Skeletal muscle tissue (tissue), 4 donors: ENCODE results near the gene ACE. TPM values are rescaled to one million over a fixed set of nuclear protein-coding genes. Genes with fewer than 3 reads are reported as not detected.

Experiments
- H3K27ac ChIP-seq: one replicate; pipeline ENCODE4 v1.7.0; 2013; ENCODE audit warnings: mild to moderate bottlenecking, low read depth, low read length, inconsistent platforms
- H3K27me3 ChIP-seq, 3 donors: one replicate each; pipeline ENCODE4 v1.7.0; 2013; ENCODE audit warnings: low read length in 3 of 3; ENCODE audit not compliant: control insufficient read depth in 3 of 3, insufficient read depth in 3 of 3
- H3K36me3 ChIP-seq, 3 donors: one replicate each; pipeline ENCODE4 v1.7.0; 2013; ENCODE audit warnings: low read length in 3 of 3; ENCODE audit not compliant: control insufficient read depth in 3 of 3, insufficient read depth in 3 of 3
- H3K4me1 ChIP-seq, 3 donors: one replicate each; pipeline ENCODE4 v1.7.0; 2013; ENCODE audit warnings: low read length in 3 of 3, mild to moderate bottlenecking in 3 of 3; ENCODE audit not compliant: control insufficient read depth in 3 of 3, insufficient read depth in 3 of 3
- H3K4me3 ChIP-seq, 3 donors: one replicate each; pipeline ENCODE4 v1.7.0; 2013; ENCODE audit warnings: low read length in 3 of 3
- H3K9ac ChIP-seq, 3 donors: one replicate each; pipeline ENCODE4 v1.7.0; 2013; ENCODE audit warnings: low read length in 3 of 3, mild to moderate bottlenecking in 3 of 3, moderate library complexity in 2 of 3, low read depth in 1 of 3
- H3K9me3 ChIP-seq, 3 donors: one replicate each; pipeline ENCODE4 v1.7.0; 2013; ENCODE audit warnings: low read length in 3 of 3; ENCODE audit not compliant: control insufficient read depth in 3 of 3
- total RNA-seq: library from RNA; depleted of rRNA; stranded (reverse); fragments of >200 nt; gene quantifications from one replicate; pipeline ENCODE4 v1.2.3, GENCODE V29; 2014
- donor health status: Osteomylitis.

Gene ACE
- total RNA-seq, 1 donor from 2014 or later = 7.8 TPM

DNA sequence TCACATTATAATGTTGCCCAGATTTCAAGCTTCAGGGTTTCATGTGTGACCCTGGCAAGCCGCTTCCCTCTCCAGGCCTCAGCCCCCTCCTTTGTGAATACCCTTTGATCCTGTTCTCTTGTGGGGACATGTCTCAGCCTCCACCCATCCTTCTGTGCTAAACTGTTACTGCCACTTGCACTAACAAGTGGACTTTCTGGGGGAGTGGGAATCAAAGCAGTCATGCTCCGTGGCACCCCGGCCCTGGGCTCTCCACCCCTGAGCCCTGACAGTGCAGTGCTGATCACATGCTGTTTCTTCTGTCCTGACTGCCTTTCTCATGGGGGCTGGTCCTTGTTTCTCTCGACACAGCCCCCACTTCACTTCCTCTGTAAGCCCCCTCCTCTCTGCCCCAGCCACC lies 63.7 kb downstream of the ACE start:
- Histone ChIP-seq H3K27ac (no peak overlapping the region), H3K27me3 (peaks cover 29 to 35% (median 30%) of the 10 kb centered on the region in 3 donors)

DNA sequence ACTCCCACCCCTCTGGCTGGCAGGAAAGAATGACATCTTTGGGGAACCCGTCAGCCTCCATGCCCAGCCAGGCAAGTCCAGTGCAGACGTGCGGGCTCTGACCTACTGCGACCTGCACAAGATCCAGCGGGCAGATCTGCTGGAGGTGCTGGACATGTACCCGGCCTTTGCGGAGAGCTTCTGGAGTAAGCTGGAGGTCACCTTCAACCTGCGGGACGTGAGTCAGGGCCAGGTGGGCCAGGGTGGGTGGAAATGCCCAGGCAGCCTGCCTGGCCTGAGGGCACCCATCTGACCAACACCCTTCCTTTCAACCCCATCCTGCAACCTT lies 65.3 kb downstream of the ACE start:
- Histone ChIP-seq H3K9ac (no peak overlapping the region), H3K27me3 (peaks cover 28 to 31% (median 29%) of the 10 kb centered on the region in 3 donors), H3K36me3 (no peaks in the 10 kb centered on the region), H3K9me3 (no peaks in the 10 kb centered on the region), H3K4me3 (no peak overlapping the region), H3K27ac (no peak overlapping the region), H3K4me1 (peaks cover 3 to 8% (median 6%) of the 10 kb centered on the region in 3 donors)

More for the DNA sequence above, 63.7 kb downstream of the ACE start:
- Histone ChIP-seq H3K9ac (no peak overlapping the region), H3K4me1 (peaks cover 3 to 8% (median 6%) of the 10 kb centered on the region in 3 donors), H3K4me3 (no peak overlapping the region), H3K36me3 (no peaks in the 10 kb centered on the region), H3K9me3 (no peaks in the 10 kb centered on the region)

DNA sequence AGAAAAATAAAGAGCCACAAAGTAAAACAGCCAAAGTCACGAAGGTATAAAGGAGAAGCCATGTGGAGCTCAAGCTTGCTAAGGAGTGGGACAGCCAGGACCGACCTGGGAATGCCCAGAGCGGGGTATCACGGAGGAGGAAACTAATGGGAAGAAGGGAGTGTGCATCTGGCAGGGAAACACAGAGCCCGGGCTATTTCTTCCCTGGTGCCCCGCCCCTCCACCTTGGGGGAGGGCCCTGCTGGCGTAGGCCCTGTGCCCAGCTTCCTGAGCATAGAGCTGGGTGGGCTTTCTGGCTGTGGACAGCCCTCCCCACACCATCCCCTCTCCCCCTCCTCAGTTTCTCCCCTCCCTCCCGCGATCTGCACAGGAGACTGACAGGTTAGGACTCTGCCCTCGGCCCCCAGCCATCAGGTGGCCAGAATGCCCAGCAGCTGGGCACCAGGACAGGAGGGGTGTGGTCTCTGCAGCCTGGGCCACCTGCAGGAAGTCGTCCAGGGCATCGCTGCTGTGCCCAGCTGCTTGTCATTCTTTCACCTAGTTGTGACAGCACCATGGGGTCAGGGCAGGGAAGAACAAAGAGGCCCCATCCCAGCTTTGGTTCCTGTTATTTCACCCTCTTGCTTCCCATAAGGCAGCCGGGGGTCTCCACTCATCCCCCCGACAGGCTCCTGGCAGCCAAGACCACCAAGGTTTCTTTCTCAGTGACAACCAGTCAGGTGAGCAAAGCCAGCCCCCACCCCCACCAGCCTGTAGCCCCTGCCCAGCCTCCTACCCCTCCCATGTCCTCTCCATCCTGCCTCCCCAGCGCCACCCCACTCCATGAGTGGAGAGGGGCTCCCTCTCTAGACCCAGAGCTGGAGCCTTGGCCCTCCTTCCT lies 66.3 kb downstream of the ACE start:
- Histone ChIP-seq H3K9me3 (no peaks in the 10 kb centered on the region), H3K4me3 (no peak overlapping the region), H3K4me1 (peaks cover 3 to 4% (median 3%) of the 10 kb centered on the region in 3 donors), H3K9ac (no peak overlapping the region), H3K27me3 (peaks cover 20 to 24% (median 23%) of the 10 kb centered on the region in 3 donors), H3K36me3 (no peaks in the 10 kb centered on the region), H3K27ac (no peak overlapping the region)

DNA sequence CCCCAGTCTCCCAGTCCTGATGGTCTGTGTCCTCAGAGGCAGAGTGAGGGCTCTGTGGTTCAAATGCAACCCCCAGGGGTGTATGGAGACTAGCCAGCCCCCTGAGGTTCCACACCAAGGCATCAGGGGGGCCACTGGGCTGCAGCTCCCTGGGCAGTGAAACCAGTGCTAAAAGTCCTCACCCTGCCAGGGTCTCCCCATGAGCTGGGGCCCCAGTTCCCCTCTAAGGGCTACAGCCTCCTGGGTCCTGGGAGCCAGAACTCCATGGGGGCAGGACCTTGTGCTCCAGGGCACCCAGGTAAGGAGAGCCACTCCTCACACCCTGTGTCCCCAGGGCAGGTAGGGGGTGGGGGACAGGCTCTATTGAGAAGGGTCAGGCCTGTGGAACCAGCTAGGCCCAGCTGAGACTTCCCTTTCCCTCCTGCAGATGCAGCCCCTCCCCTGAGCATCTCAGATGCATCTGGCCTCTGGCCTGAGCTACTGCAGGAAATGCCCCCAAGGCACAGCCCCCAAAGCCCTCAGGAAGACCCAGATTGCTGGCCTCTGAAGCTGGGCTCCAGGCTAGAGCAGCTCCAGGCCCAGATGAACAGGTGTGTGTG lies 67.1 kb downstream of the ACE start:
- Histone ChIP-seq H3K9me3 (no peaks in the 10 kb centered on the region), H3K27ac (no peak overlapping the region), H3K4me1 (no peaks in the 10 kb centered on the region), H3K9ac (no peak overlapping the region), H3K27me3 (peaks cover 13 to 16% (median 15%) of the 10 kb centered on the region in 3 donors), H3K36me3 (no peaks in the 10 kb centered on the region), H3K4me3 (no peak overlapping the region)

DNA sequence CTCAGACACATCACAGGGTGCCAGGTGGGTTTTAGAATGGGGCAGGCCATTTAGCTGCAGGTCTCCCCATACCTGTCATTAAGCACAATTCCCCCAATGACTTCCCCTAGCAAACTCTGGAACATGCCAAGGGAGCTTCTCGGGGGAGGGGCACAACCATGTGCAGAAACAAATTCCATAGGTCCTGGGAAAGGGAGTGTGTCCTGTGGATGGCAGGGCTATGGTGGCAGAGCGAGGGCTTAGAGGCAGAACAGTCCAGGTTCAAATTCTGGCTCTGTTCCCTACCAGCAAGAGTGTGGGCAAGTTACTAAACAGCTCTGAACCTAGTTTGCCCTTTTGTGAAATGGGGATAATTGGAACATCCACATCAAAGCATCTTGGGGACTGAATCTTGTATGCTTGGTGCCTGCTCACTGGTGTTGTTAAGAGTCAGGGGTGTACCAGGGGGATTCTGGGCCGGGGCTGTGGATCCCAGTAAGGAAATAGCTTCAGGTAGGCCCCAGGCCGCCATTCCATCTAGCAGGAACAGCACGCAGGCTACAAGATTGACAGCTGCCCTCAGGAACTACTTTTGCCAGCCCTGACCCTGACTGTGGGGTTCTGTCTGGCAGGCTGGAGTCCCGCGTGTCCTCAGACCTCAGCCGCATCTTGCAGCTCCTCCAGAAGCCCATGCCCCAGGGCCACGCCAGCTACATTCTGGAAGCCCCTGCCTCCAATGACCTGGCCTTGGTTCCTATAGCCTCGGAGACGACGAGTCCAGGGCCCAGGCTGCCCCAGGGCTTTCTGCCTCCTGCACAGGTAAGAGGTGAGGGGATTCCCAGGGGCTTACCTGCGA lies 67.8 kb downstream of the ACE start:
- H3K4me3 ChIP-seq = no peak overlapping the region
- H3K9me3 ChIP-seq = no peaks in the 10 kb centered on the region
- H3K27ac ChIP-seq = no peak overlapping the region
- no peaks in the 10 kb centered on the region for H3K36me3 ChIP-seq
- peak overlapping the region in 1 of 3 donors; percentile 3 for H3K9ac ChIP-seq
- H3K27me3 ChIP-seq = peaks cover 6 to 9% (median 8%) of the 10 kb centered on the region in 3 donors
- H3K4me1 ChIP-seq = peaks cover 3 to 6% (median 5%) of the 10 kb centered on the region in 3 donors

DNA sequence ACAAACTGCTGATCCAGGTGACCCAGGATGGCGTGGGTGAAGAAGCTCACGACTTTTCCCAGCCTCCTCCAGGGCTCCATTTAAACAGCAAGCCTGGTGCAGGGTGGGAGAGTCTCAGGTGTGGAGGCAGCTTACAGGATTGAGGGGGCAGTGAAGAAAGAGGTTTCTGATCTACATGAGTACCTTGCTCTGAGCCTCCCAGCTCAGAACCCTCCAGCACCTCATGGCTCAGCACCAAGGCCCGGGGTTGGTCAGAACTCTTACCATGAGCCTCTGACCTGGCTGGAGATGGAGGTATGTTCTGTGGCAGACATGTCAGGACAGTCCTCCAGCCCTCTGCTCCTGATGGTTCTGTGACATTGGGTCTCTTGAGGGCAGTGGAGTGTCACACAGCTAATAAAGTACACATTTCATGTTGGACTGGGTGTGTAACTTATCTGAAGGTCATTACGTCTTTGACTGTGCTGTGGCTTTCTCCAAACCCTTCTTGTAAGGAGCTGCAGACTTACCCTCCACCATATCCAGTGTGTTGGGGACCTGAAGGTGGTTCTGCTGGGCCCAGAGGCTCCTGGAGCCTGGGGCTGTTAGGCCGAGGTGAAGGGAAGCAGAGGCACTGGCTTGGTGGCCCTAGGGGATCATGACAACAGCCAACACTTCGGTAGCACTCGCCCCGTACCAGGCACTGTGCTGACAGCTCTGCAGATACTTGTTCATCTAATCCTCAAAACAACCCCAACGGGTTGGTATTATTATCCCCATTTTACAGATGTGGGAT lies 69.6 kb downstream of the ACE start:
- no peaks in the 10 kb centered on the region for H3K9me3 ChIP-seq
- H3K4me3 ChIP-seq = no peak overlapping the region
- peaks cover 0 to 5% (median 2%) of the 10 kb centered on the region in 3 donors for H3K27me3 ChIP-seq
- H3K9ac ChIP-seq = no peak overlapping the region
- no peaks in the 10 kb centered on the region for H3K36me3 ChIP-seq
- no peak overlapping the region for H3K27ac ChIP-seq
- H3K4me1 ChIP-seq = peaks cover 7 to 10% (median 9%) of the 10 kb centered on the region in 3 donors

DNA sequence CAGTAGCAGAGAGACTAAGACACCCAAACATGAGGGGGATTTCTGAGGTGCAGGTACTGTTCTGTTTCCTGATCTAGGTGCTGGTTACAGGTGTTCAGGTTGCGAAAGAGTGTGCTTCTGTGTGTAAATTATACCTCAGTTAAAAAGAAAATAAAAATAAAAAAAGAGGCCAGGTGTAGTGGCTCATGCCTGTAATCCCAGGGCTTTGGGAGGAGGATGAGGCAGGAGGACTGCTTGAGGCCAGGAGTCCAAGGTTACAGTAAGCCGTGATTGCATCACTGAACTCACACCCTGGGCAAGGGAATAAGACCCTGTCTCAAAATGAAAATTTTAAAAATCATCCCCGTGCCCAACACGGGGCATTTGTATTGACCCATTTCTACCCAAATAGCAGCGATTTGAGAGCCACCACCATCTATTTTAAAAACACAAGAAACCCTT lies 70.2 kb downstream of the ACE start:
- Histone ChIP-seq H3K36me3 (no peaks in the 10 kb centered on the region), H3K27me3 (peaks cover 0 to 3% (median 2%) of the 10 kb centered on the region in 3 donors), H3K4me3 (no peak overlapping the region), H3K4me1 (peaks cover 11 to 14% (median 13%) of the 10 kb centered on the region in 3 donors), H3K9me3 (no peaks in the 10 kb centered on the region), H3K27ac (no peak overlapping the region), H3K9ac (no peak overlapping the region)
